CD4-positive, CD25-positive, alpha-beta regulatory T cell (primary cell): ENCODE results near the gene SRGN. TPM values are rescaled to one million over a fixed set of nuclear protein-coding genes. Genes with fewer than 3 reads are reported as not detected.

Experiments
- ATAC-seq, 2 donors: fragments of 150-1000 bp; cut with Tn5 transposase; one replicate each; pipeline ENCODE4 v1.10.0; 2021; ENCODE audit warnings: low read depth in 2 of 2, moderate number of reproducible peaks in 2 of 2, moderate library complexity in 1 of 2
- DNase-seq, 3 donors: peaks; one replicate each; pipeline versions ENCODE4 v3.0.0 to v3.0.0-alpha.2; 2012 to 2022; ENCODE audit warnings: mixed read lengths in 1 of 3
- H3K27ac ChIP-seq: one replicate; pipeline ENCODE4 v1.7.0; 2013; ENCODE audit warnings: mild to moderate bottlenecking, low read length; ENCODE audit not compliant: insufficient read depth, poor library complexity, severe bottlenecking
- H3K27me3 ChIP-seq: one replicate; pipeline ENCODE4 v1.7.0; 2013; ENCODE audit warnings: low read length; ENCODE audit not compliant: control insufficient read depth, insufficient read depth
- H3K36me3 ChIP-seq: one replicate; pipeline ENCODE4 v1.7.0; 2013; ENCODE audit warnings: mild to moderate bottlenecking, low read length, moderate library complexity; ENCODE audit not compliant: control insufficient read depth, insufficient read depth
- H3K4me1 ChIP-seq: 2 replicates; pipeline ENCODE4 v1.7.0; 2013; ENCODE audit warnings: mild to moderate bottlenecking, low read length; ENCODE audit not compliant: insufficient read depth, control insufficient read depth, poor library complexity, severe bottlenecking
- H3K4me3 ChIP-seq: one replicate; pipeline ENCODE4 v1.7.0; 2013; ENCODE audit warnings: low read depth, mild to moderate bottlenecking, low read length, moderate library complexity
- H3K9me3 ChIP-seq, 2 experiments: 1 replicate in 1 of 2; 2 replicates in 1 of 2; pipeline ENCODE4 v1.7.0; 2013; ENCODE audit warnings: low read length in 2 of 2, mild to moderate bottlenecking in 1 of 2, moderate library complexity in 1 of 2; ENCODE audit not compliant: control insufficient read depth in 2 of 2
- H3K27ac Mint-ChIP-seq, 3 donors: one replicate each; pipeline ENCODE4 v1.8.0; 2020 to 2022; ENCODE audit warnings: mild to moderate bottlenecking in 3 of 3, mixed read lengths in 3 of 3, moderate library complexity in 2 of 3
- H3K27me3 Mint-ChIP-seq: one replicate; pipeline ENCODE4 v1.8.0; 2022; ENCODE audit warnings: mild to moderate bottlenecking, mixed read lengths
- H3K36me3 Mint-ChIP-seq: one replicate; pipeline ENCODE4 v1.8.0; 2020; ENCODE audit warnings: mixed read lengths
- H3K4me1 Mint-ChIP-seq, 4 donors: one replicate each; pipeline ENCODE4 v1.8.0; 2020 to 2022; ENCODE audit warnings: mixed read lengths in 4 of 4, mild to moderate bottlenecking in 1 of 4
- H3K4me3 Mint-ChIP-seq, 4 donors: one replicate each; pipeline ENCODE4 v1.8.0; 2020 to 2022; ENCODE audit warnings: mild to moderate bottlenecking in 4 of 4, mixed read lengths in 4 of 4, moderate library complexity in 3 of 4
- H3K9me3 Mint-ChIP-seq, 7 donors: one replicate each; pipeline ENCODE4 v1.8.0; 2020 to 2022; ENCODE audit warnings: mixed read lengths in 7 of 7, mild to moderate bottlenecking in 3 of 7, moderate library complexity in 2 of 7
- polyA plus RNA-seq, 4 donors: library from polyadenylated mRNA; unstranded; fragments of 300-500 nt; fragmentation: Illumina TruSeq; gene quantifications; one replicate each; pipeline ENCODE4 v1.2.3, GENCODE V29; 2021
- total RNA-seq: library from RNA; stranded (reverse); gene quantifications from one replicate; pipeline ENCODE4 v1.2.3, GENCODE V29; 2022

Gene SRGN
- total and polyA plus RNA-seq, 5 donors from 2014 or later = 254 to 580 (median 343) TPM

- H3K9me3 ChIP-seq = no peaks in the 10 kb centered on the region
- Mint-ChIP-seq H3K4me1 (peaks cover 4 to 23% (median 10%) of the 10 kb centered on the region in 4 donors), H3K27ac (peak overlapping the region in 2 of 3 donors; percentile 1 to 42), H3K4me3 (no peak overlapping the region), H3K9me3 (no peaks in the 10 kb centered on the region), H3K27me3 (no peaks in the 10 kb centered on the region), H3K36me3 (peaks cover 17% of the 10 kb centered on the region)
- peaks cover 24% of the 10 kb centered on the region for H3K36me3 ChIP-seq
- ATAC-seq (peak in 1 of 2 donors; percentile 31), DNase-seq (no peak)
- peaks cover 3% of the 10 kb centered on the region for H3K4me1 ChIP-seq
- no peak overlapping the region for H3K27ac ChIP-seq
- no peak overlapping the region for H3K4me3 ChIP-seq
- no peaks in the 10 kb centered on the region for H3K27me3 ChIP-seq
Observed at GRCh38 chr10:69107176-69107490, 19.2 kb downstream of the SRGN start.

DNA sequence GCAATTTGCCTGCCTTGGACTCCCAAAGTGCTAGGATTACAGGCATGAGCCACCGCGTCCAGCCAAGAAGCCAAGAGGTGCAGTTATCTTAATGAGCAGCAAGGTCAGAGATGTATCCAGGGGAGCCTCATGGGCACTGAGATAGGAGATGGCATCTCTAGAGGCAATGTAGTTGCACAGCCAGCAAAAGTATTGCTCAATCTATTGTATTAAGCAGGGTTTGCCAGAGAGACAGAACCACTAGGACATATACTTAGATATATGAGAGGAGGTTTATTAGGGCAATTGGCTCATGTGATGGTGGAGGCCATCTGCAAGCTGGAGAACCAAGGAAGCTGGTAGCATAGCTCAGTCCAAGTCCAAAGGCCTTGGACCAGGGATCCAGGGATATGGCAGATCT is 19.8 kb downstream of the SRGN start:
- Histone ChIP-seq H3K4me1 (no peaks in the 10 kb centered on the region), H3K36me3 (peaks cover 22% of the 10 kb centered on the region), H3K27me3 (no peaks in the 10 kb centered on the region), H3K4me3 (no peak overlapping the region), H3K27ac (no peak overlapping the region), H3K9me3 (no peaks in the 10 kb centered on the region)
- Mint-ChIP-seq H3K27ac (peak overlapping the region in 2 of 3 donors; percentile 34 to 39), H3K27me3 (no peaks in the 10 kb centered on the region), H3K4me3 (peak overlapping the region in 1 of 4 donors; percentile 39), H3K4me1 (peaks cover 0 to 17% (median 5%) of the 10 kb centered on the region in 4 donors), H3K9me3 (no peaks in the 10 kb centered on the region), H3K36me3 (peaks cover 16% of the 10 kb centered on the region)
- DNase-seq (no peak), ATAC-seq (no peak)

GRCh38 chr10:69119896-69120295 is 32.0 kb downstream of the SRGN start:
- peaks cover 9% of the 10 kb centered on the region for H3K4me1 ChIP-seq
- no peak overlapping the region for H3K4me3 ChIP-seq
- no peak for ATAC-seq
- H3K4me3 Mint-ChIP-seq = peak overlapping the region in 1 of 4 donors; percentile 23
- no peaks in the 10 kb centered on the region for H3K27me3 ChIP-seq
- H3K9me3 Mint-ChIP-seq = no peaks in the 10 kb centered on the region
- H3K9me3 ChIP-seq = no peaks in the 10 kb centered on the region
- no peaks in the 10 kb centered on the region for H3K36me3 ChIP-seq
- peaks cover 18% of the 10 kb centered on the region for H3K27me3 Mint-ChIP-seq
- no peaks in the 10 kb centered on the region for H3K36me3 Mint-ChIP-seq
- DNase-seq = no peak
- peak overlapping the region in 1 of 3 donors; percentile 2 for H3K27ac Mint-ChIP-seq
- no peak overlapping the region for H3K27ac ChIP-seq
- peaks cover 0 to 11% (median 8%) of the 10 kb centered on the region in 4 donors for H3K4me1 Mint-ChIP-seq

DNA sequence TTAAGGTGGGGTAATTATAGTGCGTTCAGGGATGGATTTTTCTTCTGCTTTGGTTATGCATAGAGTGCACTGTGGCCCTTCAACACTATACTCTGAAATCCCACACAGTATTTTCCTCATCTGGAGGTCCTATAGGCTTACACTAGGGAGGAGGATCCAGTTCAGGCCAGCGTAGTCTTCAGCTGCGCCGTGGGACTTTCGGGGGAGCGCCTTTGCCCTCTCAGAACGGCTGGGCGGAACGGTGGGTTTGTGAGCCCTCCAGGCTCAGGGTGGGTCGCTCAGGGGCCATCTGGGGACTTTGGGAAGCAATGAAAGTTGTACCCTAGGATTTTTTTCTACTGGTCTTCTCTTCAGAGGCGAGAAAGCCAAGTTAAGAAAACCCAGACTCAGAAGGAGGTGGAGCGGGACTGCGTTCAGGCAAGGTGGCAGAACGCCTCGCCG is 35.4 kb downstream of the SRGN start:
- H3K27ac Mint-ChIP-seq = peak overlapping the region; percentile 93 to 98 (median 97)
- Histone ChIP-seq H3K4me3 (peak overlapping the region; percentile 83), H3K27me3 (no peaks in the 10 kb centered on the region), H3K9me3 (no peaks in the 10 kb centered on the region), H3K4me1 (peaks cover 31% of the 10 kb centered on the region), H3K27ac (peak overlapping the region; percentile 96), H3K36me3 (no peaks in the 10 kb centered on the region)
- H3K27me3 Mint-ChIP-seq = peaks cover 11% of the 10 kb centered on the region
- H3K36me3 Mint-ChIP-seq = no peaks in the 10 kb centered on the region
- H3K4me1 Mint-ChIP-seq = peaks cover 10 to 28% (median 19%) of the 10 kb centered on the region in 4 donors
- no peaks in the 10 kb centered on the region for H3K9me3 Mint-ChIP-seq
- H3K4me3 Mint-ChIP-seq = peak overlapping the region; percentile 90 to 98 (median 93)
- no peak for DNase-seq
- ATAC-seq = peak in 1 of 2 donors; percentile 2

GRCh38 chr10:69123747-69124562 is 36.1 kb downstream of the SRGN start, which contains the start of gene VPS26A:
Gene VPS26A (plus strand): TSS chr10:69124178. CDS start chr10:69124278, 100 bp downstream.
- Histone ChIP-seq H3K27me3 (no peaks in the 10 kb centered on the region), H3K27ac (peak within 1 kb of the TSS; percentile 96), H3K4me3 (peak within 1 kb of the TSS; percentile 95), H3K9me3 (no peaks in the 10 kb centered on the region), H3K4me1 (peaks cover 36% of the 10 kb centered on the region), H3K36me3 (no peaks in the 10 kb centered on the region)
- Mint-ChIP-seq H3K27me3 (peaks cover 11% of the 10 kb centered on the region), H3K4me3 (peak within 1 kb of the TSS; percentile 90 to 98 (median 95)), H3K4me1 (peaks cover 11 to 33% (median 20%) of the 10 kb centered on the region in 4 donors), H3K36me3 (no peaks in the 10 kb centered on the region), H3K9me3 (no peaks in the 10 kb centered on the region), H3K27ac (peak within 1 kb of the TSS; percentile 93 to 98 (median 97))
- ATAC-seq (peak; percentile 93 to 94), DNase-seq (peak; percentile 98 to 99 (median 99))

DNA sequence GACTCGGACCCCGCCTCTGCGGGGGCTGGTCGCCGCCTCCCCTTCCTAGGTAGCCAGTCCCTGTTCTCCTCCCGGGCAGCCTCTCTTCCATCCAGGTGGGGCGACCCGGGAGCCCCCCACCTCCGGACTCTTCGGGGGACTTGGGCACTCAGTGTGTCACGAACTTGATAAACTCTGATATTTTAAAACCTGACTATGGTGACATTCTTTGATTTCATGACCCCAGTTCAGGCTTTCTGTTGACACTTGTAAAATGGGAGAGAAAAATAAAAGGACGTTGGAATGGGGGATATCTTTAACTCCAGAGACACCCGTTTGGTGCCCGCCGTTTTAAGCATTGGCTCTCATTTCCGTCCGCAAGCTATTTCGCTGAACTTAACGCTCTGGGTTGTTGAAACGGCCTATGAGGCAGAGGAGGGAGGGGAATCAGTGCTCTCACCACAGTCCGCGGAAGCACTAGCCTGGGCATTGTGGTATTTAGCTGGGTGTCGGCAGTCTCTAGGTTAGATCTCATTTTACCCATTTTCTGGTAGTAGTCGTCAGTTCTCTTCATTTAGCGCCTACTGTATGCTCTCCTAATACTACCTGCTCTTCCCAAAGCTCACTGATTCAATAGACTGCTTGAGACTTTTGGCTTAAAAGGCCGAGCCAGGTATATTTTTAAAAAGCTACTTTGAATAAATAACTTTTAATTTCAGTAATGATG is 36.8 kb downstream of the SRGN start:
- Histone ChIP-seq H3K4me3 (peak overlapping the region; percentile 95), H3K36me3 (no peaks in the 10 kb centered on the region), H3K27me3 (no peaks in the 10 kb centered on the region), H3K27ac (peak overlapping the region; percentile 96), H3K9me3 (no peaks in the 10 kb centered on the region), H3K4me1 (peaks cover 36% of the 10 kb centered on the region)
- Mint-ChIP-seq H3K4me1 (peaks cover 15 to 40% (median 25%) of the 10 kb centered on the region in 4 donors), H3K27me3 (peaks cover 11% of the 10 kb centered on the region), H3K27ac (peak overlapping the region; percentile 93 to 96 (median 95)), H3K9me3 (no peaks in the 10 kb centered on the region), H3K4me3 (peak overlapping the region; percentile 90 to 96 (median 94)), H3K36me3 (no peaks in the 10 kb centered on the region)
- DNase-seq = peak; percentile 41 to 88 (median 59)
- no peak for ATAC-seq

DNA sequence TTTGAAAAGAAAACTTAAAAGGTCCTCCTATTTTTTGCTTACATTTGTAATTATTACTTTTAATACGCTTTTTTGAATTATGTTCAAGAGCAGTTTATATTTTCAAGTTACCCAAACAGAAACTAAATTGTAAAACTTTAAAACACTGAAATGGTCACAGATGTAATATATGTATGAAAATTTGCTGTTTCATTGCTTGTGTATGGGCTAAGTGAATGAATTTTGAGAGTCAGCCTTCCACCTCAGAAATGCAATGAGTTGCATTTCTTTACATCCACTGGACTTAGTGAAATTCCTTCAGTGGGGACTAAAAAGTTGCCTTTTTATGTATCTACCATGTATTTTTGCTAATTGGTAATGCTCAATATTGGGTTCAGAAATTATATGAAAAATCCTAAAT is 37.7 kb downstream of the SRGN start:
- Mint-ChIP-seq H3K27me3 (peaks cover 7% of the 10 kb centered on the region), H3K4me1 (peaks cover 22 to 48% (median 33%) of the 10 kb centered on the region in 4 donors), H3K9me3 (no peaks in the 10 kb centered on the region), H3K27ac (peak overlapping the region in 1 of 3 donors; percentile 95), H3K36me3 (no peaks in the 10 kb centered on the region), H3K4me3 (peak overlapping the region; percentile 90 to 96 (median 94))
- no peak for ATAC-seq
- Histone ChIP-seq H3K27ac (peak overlapping the region; percentile 96), H3K36me3 (no peaks in the 10 kb centered on the region), H3K4me3 (peak overlapping the region; percentile 95), H3K4me1 (peaks cover 44% of the 10 kb centered on the region), H3K9me3 (no peaks in the 10 kb centered on the region), H3K27me3 (no peaks in the 10 kb centered on the region)
- DNase-seq = no peak
